Progenitor cell of endocrine pancreas (in vitro differentiated cells): Measurements from ENCODE around the gene RFPL2. TPM values are rescaled to one million over a fixed set of nuclear protein-coding genes. Genes with fewer than 3 reads are reported as not detected.
A peak's percentile ranks its signal among the peaks of the same experiment; 100 is the strongest.
"Not testable (repeated sequence)": the region's sequence is repeated elsewhere in the genome, so short reads cannot be mapped to it uniquely, and the experiment has no call there.

Source experiments
- DNase-seq: peaks from one replicate; pipeline ENCODE4 v3.0.0; 2021; ENCODE audit warnings: low spot score; ENCODE audit not compliant: unreplicated experiment
- H3K27ac Mint-ChIP-seq: 2 replicates; pipeline ENCODE4 v1.8.0; 2021; ENCODE audit warnings: mild to moderate bottlenecking, moderate library complexity, mixed read lengths
- H3K27me3 Mint-ChIP-seq: 2 replicates; pipeline ENCODE4 v1.8.0; 2021; ENCODE audit warnings: mixed read lengths
- H3K36me3 Mint-ChIP-seq: 2 replicates; pipeline ENCODE4 v1.8.0; 2022; ENCODE audit warnings: mixed read lengths; ENCODE audit not compliant: insufficient read depth
- H3K4me1 Mint-ChIP-seq: 2 replicates; pipeline ENCODE4 v1.8.0; 2021; ENCODE audit warnings: low read depth, mixed read lengths
- H3K4me3 Mint-ChIP-seq: 2 replicates; pipeline ENCODE4 v1.8.0; 2021; ENCODE audit warnings: low read depth, mild to moderate bottlenecking, moderate library complexity, mixed read lengths
- H3K9me3 Mint-ChIP-seq: 2 replicates; pipeline ENCODE4 v1.8.0; 2021; ENCODE audit warnings: low read depth, mixed read lengths
- CTCF ChIP-seq: fragments of 200-600 bp; sonication (generic); IDR thresholded peaks from one replicate; pipeline ENCODE4 v1.5.0; 2021; ENCODE audit warnings: antibody characterized with exemption, mild to moderate bottlenecking; ENCODE audit not compliant: unreplicated experiment
- total RNA-seq: library from RNA; stranded (reverse); gene quantifications from 2 replicates; pipeline ENCODE4 v1.2.1, GENCODE V29; 2021

Gene RFPL2
- total RNA-seq, 1 donor from 2014 or later = 1.0 TPM

- no peak overlapping the region for H3K27ac Mint-ChIP-seq
These were observed 2.2 kb downstream of the RFPL2 start for GRCh38 chr22:32202539-32203180.

GRCh38 chr22:32202161-32202538 is 2.7 kb downstream of the RFPL2 start:
- Mint-ChIP-seq H3K36me3 (no peaks in the 10 kb centered on the region), H3K4me1 (peaks cover 16% of the 10 kb centered on the region), H3K27ac (no peak overlapping the region), H3K27me3 (peaks cover 42% of the 10 kb centered on the region), H3K4me3 (no peak overlapping the region), H3K9me3 (no peaks in the 10 kb centered on the region)
- TF ChIP-seq CTCF = no peak
- no peak for DNase-seq

More at GRCh38 chr22:32202539-32203180, 2.2 kb downstream of the RFPL2 start:
- H3K9me3 Mint-ChIP-seq = no peaks in the 10 kb centered on the region
- no peaks in the 10 kb centered on the region for H3K36me3 Mint-ChIP-seq
- peak overlapping the region; percentile 3 for H3K4me3 Mint-ChIP-seq
- H3K4me1 Mint-ChIP-seq = peaks cover 16% of the 10 kb centered on the region
- peak; percentile 45 for DNase-seq
- TF ChIP-seq CTCF = peak; percentile 70
- peaks cover 44% of the 10 kb centered on the region for H3K27me3 Mint-ChIP-seq

- DNase-seq = no peak
- Mint-ChIP-seq H3K27ac (peak overlapping the region; percentile 73), H3K4me1 (peaks cover 16% of the 10 kb centered on the region), H3K4me3 (no peak overlapping the region), H3K36me3 (no peaks in the 10 kb centered on the region), H3K9me3 (no peaks in the 10 kb centered on the region), H3K27me3 (peaks cover 38% of the 10 kb centered on the region)
- no peak for TF ChIP-seq CTCF
These were observed 4.1 kb downstream of the RFPL2 start for GRCh38 chr22:32200752-32201151.

- peaks cover 36% of the 10 kb centered on the region for H3K27me3 Mint-ChIP-seq
- no peak for DNase-seq
These were observed 4.9 kb downstream of the RFPL2 start for GRCh38 chr22:32199961-32200360.

GRCh38 chr22:32199341-32199740 is 5.5 kb downstream of the RFPL2 start:
- Mint-ChIP-seq H3K4me3 (no peak overlapping the region), H3K36me3 (no peaks in the 10 kb centered on the region), H3K4me1 (peaks cover 8% of the 10 kb centered on the region), H3K27me3 (peaks cover 30% of the 10 kb centered on the region), H3K27ac (no peak overlapping the region), H3K9me3 (no peaks in the 10 kb centered on the region)
- TF ChIP-seq CTCF = no peak
- DNase-seq = no peak

More at GRCh38 chr22:32199961-32200360, 4.9 kb downstream of the RFPL2 start:
- no peak for TF ChIP-seq CTCF
- Mint-ChIP-seq H3K9me3 (no peaks in the 10 kb centered on the region), H3K4me1 (peaks cover 13% of the 10 kb centered on the region), H3K27ac (no peak overlapping the region), H3K4me3 (no peak overlapping the region), H3K36me3 (no peaks in the 10 kb centered on the region)

- not testable (repeated sequence) for H3K9me3 Mint-ChIP-seq, H3K36me3 Mint-ChIP-seq, DNase-seq, H3K4me1 Mint-ChIP-seq, H3K27ac Mint-ChIP-seq, H3K4me3 Mint-ChIP-seq
- H3K27me3 Mint-ChIP-seq = peaks cover 15% of the 10 kb centered on the region
These were observed 7.2 kb downstream of the RFPL2 start for GRCh38 chr22:32197553-32198226.

- H3K36me3 Mint-ChIP-seq, H3K27me3 Mint-ChIP-seq, H3K4me3 Mint-ChIP-seq, DNase-seq, H3K4me1 Mint-ChIP-seq, H3K27ac Mint-ChIP-seq, H3K9me3 Mint-ChIP-seq: not testable (repeated sequence)
These were observed 9.0 kb downstream of the RFPL2 start for GRCh38 chr22:32195900-32196299.

GRCh38 chr22:32193346-32193745 is 11.5 kb downstream of the RFPL2 start:
- H3K4me3 Mint-ChIP-seq, H3K27ac Mint-ChIP-seq, DNase-seq, H3K27me3 Mint-ChIP-seq, H3K9me3 Mint-ChIP-seq, H3K4me1 Mint-ChIP-seq, H3K36me3 Mint-ChIP-seq: not testable (repeated sequence)
